ENCODE results near the gene CDH16.

The CDH16 gene

DNA sequence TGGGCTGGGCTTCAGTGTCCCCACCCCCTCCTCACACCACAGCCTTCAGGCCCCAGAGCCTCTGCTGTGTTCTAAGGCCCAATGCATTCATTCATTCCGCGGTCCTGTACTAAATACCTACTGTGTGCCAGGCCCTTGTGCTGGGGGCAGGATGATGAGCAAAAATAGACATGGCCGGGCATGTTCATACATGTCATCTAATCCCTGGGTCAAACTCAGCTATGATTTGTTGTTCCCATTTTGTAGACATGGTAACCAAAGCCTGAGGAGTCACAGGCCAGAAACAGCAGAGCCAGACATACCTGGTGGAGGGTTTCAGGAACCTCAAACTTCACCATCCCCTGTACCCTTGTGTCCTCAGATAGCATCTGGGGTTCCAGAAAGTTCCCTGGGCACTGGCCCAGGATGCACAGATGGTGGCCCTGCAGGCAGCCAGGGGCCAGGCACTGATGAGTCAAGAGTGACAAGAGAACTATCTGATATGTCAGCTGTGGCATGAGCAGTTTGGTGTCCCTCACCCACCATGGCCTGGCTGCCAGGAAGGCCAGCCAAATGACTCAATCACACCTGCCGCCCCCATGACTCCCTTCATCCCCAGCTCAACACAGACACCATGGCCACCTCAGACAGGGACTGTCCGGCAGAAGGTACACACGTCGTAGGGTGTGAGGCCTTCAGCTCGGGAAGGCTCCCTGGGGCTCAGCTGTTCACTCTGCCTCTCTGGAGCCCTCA, 9.4 kb upstream of the CDH16 start:
- DNase-seq (ENCODE audit: low read depth): no peak

- peak; percentile 35 for DNase-seq (ENCODE audit: low read depth)
Observed at GRCh38 chr16:66926961-66927436, 8.3 kb upstream of the CDH16 start.

- no peak for DNase-seq (ENCODE audit: low read depth)
Observed at GRCh38 chr16:66926171-66926947, 7.7 kb upstream of the CDH16 start.

- no peak for DNase-seq (ENCODE audit: low read depth)
Observed at GRCh38 chr16:66925322-66925840, 6.7 kb upstream of the CDH16 start, which contains the start of gene RRAD. Gene RRAD, minus strand, starts transcription at chr16:66925535. Its CDS starts 356 bp downstream, at chr16:66925179.

DNA sequence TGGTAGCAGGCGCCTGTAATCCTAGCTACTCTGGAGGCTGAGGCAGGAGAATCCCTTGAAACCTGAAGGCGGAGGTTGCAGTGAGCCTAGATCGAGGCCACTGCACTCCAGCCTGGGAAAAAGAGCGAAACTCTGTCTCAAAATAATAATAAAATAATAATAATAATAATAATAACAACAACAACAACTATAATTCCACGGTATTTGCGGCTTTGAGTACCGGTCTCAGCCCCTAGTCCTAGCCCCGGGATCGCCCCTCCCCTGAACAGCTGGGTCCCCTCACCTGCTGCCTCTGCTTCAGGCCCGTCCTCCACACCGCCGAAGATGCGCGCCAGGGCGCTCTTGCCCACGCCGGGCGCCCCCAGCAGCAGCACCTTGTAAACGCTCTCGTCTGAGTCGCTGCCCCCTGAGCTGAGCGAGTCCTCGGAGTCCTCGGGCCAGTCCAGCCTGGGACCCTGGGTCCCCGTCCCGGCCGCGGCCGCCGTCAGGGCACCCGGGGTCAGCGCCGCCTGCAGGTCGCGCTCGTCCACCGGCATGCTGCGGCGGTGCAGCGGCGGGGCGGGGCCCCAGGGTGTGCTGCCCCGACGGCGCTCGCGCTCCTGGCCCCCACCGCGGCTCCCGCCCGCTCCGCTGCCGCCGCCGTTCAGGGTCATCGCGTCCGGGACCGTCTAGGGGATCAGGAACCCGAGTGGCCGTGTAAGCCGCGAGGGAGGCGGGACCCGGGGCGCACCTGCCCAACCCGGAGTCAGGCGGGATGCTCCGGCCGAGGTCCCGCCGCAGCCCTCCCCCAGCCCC, 6.0 kb upstream of the CDH16 start:
- DNase-seq (ENCODE audit: low read depth): no peak

GRCh38 chr16:66923866-66924265, 5.2 kb upstream of the CDH16 start:
- no peak for DNase-seq (ENCODE audit: low read depth)

GRCh38 chr16:66923247-66923731, 4.6 kb upstream of the CDH16 start:
- no peak for DNase-seq (ENCODE audit: low read depth)

DNA sequence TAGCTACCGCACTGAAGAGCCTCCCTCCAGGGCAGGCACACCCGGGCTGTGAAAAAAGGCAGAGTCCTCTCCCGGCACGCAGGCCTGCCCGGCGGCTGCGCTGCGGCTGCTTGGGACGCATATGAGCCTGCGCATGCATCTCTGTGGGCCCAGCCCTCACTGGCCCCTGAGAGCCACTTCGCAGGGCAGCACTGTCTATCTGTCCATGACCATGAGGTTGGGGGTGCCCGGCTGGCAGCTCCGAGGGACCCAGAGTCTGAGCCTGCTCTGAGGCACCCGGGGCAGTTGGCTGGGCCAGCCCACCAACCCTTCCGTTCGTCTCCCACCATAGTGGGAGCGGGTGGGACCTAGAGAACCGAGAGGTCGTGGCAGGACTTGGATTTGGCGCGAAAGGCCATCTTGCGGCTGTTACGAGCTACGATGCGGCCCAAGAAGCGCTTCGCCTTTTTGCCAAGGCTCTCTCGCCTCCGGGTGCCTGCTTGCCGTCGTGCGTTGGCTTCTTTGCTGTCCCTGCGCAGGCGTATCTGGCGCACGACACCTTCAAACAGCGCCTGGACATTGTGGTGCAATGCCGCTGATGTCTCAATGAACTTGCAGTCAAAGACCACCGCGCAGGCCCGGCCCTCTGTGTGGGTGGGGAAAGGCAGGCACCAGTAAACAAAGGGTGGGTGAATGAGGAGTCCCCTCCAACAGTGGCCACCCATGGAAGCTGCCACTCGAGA, 3.2 kb upstream of the CDH16 start:
- no peak for DNase-seq (ENCODE audit: low read depth)

- no peak for DNase-seq (ENCODE audit: low read depth)
Observed at GRCh38 chr16:66920924-66921680, 2.4 kb upstream of the CDH16 start.

DNA sequence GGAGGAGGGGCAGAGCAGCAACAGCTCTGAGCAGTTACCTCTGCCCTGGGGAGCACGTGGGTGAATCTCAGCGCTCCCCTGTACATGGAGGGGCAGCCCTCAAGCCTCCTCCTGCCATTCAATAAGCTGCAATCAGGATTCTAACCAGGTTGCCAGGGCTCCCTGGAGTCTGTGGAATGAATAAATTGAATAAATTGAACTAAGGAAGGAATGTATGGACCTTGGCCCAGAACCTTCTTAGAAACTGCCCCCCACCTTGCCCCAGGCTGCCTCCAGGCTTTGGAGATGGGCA, 1.6 kb upstream of the CDH16 start:
- no peak for DNase-seq (ENCODE audit: low read depth)

DNA sequence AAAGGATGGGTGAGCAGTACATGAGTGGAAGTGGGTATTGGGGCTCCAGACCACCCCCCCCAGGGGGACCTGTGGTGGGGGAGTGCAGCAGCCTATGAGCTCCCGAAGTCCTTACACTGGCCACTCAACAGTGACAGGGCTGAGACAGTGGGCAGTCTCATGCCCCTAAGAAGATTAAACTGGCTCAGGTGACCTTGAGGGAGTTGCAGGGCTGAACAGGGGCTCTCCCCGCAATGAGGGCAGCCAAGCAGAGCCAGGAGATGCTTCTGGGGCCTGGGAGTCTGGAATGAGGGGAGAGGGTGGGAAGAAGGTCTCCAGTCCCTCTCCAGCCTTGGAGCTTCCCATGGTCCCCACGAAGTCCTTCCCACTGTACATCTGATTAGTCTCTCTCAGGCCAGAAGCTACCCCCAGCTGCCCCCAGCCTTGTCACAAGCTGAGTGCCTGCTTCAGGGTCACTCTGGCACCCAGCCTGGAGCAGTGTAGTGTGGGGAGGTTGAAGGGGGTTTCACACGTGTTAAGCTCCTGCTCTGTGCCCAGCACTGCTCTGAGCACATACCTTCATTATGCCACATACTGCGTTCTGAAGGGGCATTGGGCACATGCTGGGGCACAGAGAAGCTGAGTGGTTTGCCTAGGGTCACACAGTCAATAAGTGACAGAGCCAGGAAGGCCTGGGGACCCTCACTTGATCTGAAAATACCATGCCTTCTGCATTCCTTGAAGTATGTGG, 1.0 kb upstream of the CDH16 start:
- no peak for DNase-seq (ENCODE audit: low read depth)

- no peak for DNase-seq (ENCODE audit: low read depth)
Observed at GRCh38 chr16:66918355-66918754, 330 bp downstream of the CDH16 start.

GRCh38 chr16:66917741-66918140, 944 bp downstream of the CDH16 start:
- DNase-seq (ENCODE audit: low read depth): no peak

DNA sequence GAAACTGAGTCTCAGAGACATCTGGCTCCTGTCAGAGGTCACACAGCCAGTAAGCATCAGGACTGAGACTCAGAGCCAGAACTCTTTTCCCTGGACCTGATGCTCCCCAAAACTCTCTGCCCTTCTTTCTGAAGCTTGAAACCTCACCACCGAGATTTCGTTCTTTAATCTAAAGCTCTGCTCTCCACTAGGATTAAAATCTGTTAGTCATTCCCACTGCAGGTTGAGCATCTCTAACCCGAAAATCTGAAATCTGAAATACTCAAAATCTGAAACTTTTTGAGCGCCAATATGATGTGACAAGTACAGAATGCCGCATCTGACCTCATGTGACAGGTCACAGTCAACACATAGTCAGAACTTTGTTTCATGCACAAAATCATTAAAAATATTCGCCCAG, 2.2 kb downstream of the CDH16 start:
- no peak for DNase-seq (ENCODE audit: low read depth)

- no peak for DNase-seq (ENCODE audit: low read depth)
Observed at GRCh38 chr16:66915041-66915440, 3.6 kb downstream of the CDH16 start.

GRCh38 chr16:66914541-66914940, 4.1 kb downstream of the CDH16 start:
- DNase-seq (ENCODE audit: low read depth): no peak

DNA sequence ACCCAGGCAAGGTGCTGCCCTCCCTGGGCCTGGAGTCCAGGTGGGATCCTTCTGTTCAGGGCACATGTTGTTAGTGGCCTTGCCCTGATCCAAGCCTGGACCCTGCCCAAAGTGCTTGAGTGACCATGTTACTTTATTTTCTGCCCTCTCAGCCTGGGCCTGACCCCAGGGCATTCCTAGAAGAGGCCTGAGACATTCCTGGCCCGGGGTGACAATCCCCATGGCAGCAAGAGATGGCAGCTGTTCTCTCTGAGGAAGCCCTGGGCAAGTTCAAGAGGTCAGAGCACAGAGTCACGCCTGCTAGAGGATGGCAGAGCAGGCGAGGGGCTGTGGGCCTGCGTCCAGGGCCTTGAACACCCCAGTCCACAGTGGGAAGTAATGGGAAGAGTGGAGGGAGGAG, 5.0 kb downstream of the CDH16 start:
- no peak for DNase-seq (ENCODE audit: low read depth)

- DNase-seq (ENCODE audit: low read depth): no peak
Observed at GRCh38 chr16:66913081-66913480, 5.6 kb downstream of the CDH16 start.

DNA sequence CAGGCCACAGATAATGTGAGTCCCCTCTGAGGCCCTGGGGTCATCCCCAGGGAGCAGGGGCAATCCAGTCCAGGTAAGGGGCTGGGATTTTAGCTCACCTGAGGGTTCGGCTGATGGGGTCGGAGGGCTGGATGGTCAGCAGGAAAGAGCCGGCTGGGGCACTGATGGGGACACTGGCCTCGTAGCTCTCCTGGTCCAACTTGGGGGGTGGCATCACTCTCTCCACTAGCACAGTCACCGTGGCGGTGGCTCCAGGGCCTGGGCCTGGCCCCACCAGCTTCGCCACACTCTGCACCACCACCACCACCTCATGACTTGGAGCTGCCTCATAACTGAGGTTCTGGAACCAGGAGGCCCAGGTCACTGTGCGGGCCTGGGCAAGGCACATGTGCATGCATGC, 6.9 kb downstream of the CDH16 start:
- no peak for DNase-seq (ENCODE audit: low read depth)

- no peak for DNase-seq (ENCODE audit: low read depth)
Observed at GRCh38 chr16:66911112-66911511, 7.6 kb downstream of the CDH16 start.

Measured in fibroblast of the conjunctiva (primary cell).